IMR-90 (cell line): ENCODE data around the gene POLR3F. TPM values are rescaled to one million over a fixed set of nuclear protein-coding genes. Genes with fewer than 3 reads are reported as not detected.
A peak's percentile ranks its signal among the peaks of the same experiment; 100 is the strongest.

Source experiments
- ATAC-seq: fragments of 200-7000 bp; cut with Tn5 transposase; 2 replicates; pipeline ENCODE4 v1.9.1; 2020; ENCODE audit warnings: low read depth, mild to moderate bottlenecking, moderate library complexity
- BruUV-seq: library from RNA; stranded (reverse); fragments of 400-500 nt; replicated peaks from 2 replicates; lab custom pipeline; 2021; lab: Mats Ljungman, UMichigan
- CTCF ChIA-PET: fragments of 300-600 bp; formaldehyde crosslinking; extraction: SDS; loops from one replicate; lab custom pipeline; 2021; ENCODE audit warnings: antibody characterized with exemption; lab: Yijun Ruan, JAX
- POLR2A ChIA-PET: fragments of 300-600 bp; sonication (Branson Sonifier 250); formaldehyde crosslinking; loops from one replicate; lab custom pipeline; 2022; ENCODE audit warnings: antibody characterized with exemption; ENCODE audit not compliant: unreplicated experiment; lab: Charles Lee
- DNase-seq: peaks from one replicate; pipeline ENCODE4 v3.0.0; 2013
- H2AFZ ChIP-seq: replicated peaks from 2 replicates; pipeline ENCODE3; 2013; ENCODE audit warnings: low read length, mild to moderate bottlenecking; ENCODE audit not compliant: poor library complexity
- H2AK5ac ChIP-seq: 2 replicates; pipeline ENCODE4 v1.6.1; 2013; ENCODE audit warnings: low read depth, low read length, inconsistent platforms
- H2AK9ac ChIP-seq: replicated peaks from 2 replicates; pipeline ENCODE3; 2013; ENCODE audit warnings: mild to moderate bottlenecking, low read depth, low read length, moderate library complexity; ENCODE audit not compliant: poor library complexity
- H2BK120ac ChIP-seq: 2 replicates; pipeline ENCODE4 v1.6.1; 2013; ENCODE audit warnings: low read depth, low read length, inconsistent platforms
- H2BK15ac ChIP-seq: 3 replicates; pipeline ENCODE4 v1.6.1; 2013; ENCODE audit warnings: low read depth, low read length, inconsistent platforms
- H2BK20ac ChIP-seq: 2 replicates; pipeline ENCODE4 v1.6.1; 2013; ENCODE audit warnings: low read depth, mild to moderate bottlenecking, inconsistent platforms, low read length, moderate library complexity
- H2BK5ac ChIP-seq: 2 replicates; pipeline ENCODE4 v1.6.1; 2013; ENCODE audit warnings: mild to moderate bottlenecking, low read depth, low read length, inconsistent platforms; ENCODE audit not compliant: poor library complexity, severe bottlenecking
- H3K14ac ChIP-seq: replicated peaks from 2 replicates; pipeline ENCODE4 v1.6.1; 2013; ENCODE audit warnings: low read depth, low read length, inconsistent platforms
- H3K18ac ChIP-seq: 2 replicates; pipeline ENCODE4 v1.6.1; 2013; ENCODE audit warnings: low read depth, low read length, control low read depth
- H3K23ac ChIP-seq: 2 replicates; pipeline ENCODE4 v1.6.1; 2013; ENCODE audit warnings: low read depth, low read length, inconsistent platforms
- H3K27ac ChIP-seq: 2 replicates; pipeline ENCODE4 v1.5.1; 2013; ENCODE audit warnings: mild to moderate bottlenecking, control low read depth, low read length; ENCODE audit not compliant: insufficient read depth
- H3K27me3 ChIP-seq: 2 replicates; pipeline ENCODE4 v1.6.1; 2013; ENCODE audit warnings: low read length; ENCODE audit not compliant: control insufficient read depth, insufficient read depth
- H3K36me3 ChIP-seq: 2 replicates; pipeline ENCODE4 v1.6.1; 2013; ENCODE audit warnings: low read length, mixed read lengths; ENCODE audit not compliant: control insufficient read depth, insufficient read depth
- H3K4ac ChIP-seq: 2 replicates; pipeline ENCODE4 v1.6.1; 2013; ENCODE audit warnings: low read depth, low read length, inconsistent platforms
- H3K4me1 ChIP-seq: 2 replicates; pipeline ENCODE4 v1.6.1; 2013; ENCODE audit warnings: low read length, mixed read lengths; ENCODE audit not compliant: control insufficient read depth, insufficient read depth
- H3K4me2 ChIP-seq: 2 replicates; pipeline ENCODE4 v1.6.1; 2013; ENCODE audit warnings: low read depth, mild to moderate bottlenecking, control low read depth, low read length, moderate library complexity
- H3K4me3 ChIP-seq: 2 replicates; pipeline ENCODE4 v1.5.1; 2013; ENCODE audit warnings: low read depth, mild to moderate bottlenecking, control low read depth, low read length, moderate library complexity; ENCODE audit not compliant: insufficient read depth
- H3K56ac ChIP-seq: 2 replicates; pipeline ENCODE4 v1.6.1; 2013; ENCODE audit warnings: low read length, inconsistent platforms; ENCODE audit not compliant: insufficient read depth; ENCODE audit errors: extremely low read depth
- H3K79me1 ChIP-seq, 2 experiments: 2 replicates each; pipeline ENCODE4 v1.6.1; 2013; ENCODE audit warnings: low read length in 2 of 2, inconsistent platforms in 1 of 2, low read depth in 1 of 2
- H3K9ac ChIP-seq: 2 replicates; pipeline ENCODE4 v1.6.1; 2013; ENCODE audit warnings: low read depth, low read length, control low read depth
- H3K9me1 ChIP-seq: 2 replicates; pipeline ENCODE4 v1.6.1; 2013; ENCODE audit warnings: low read length, inconsistent platforms; ENCODE audit not compliant: insufficient read depth
- H3K9me3 ChIP-seq: 2 replicates; pipeline ENCODE4 v1.6.1; 2013; ENCODE audit warnings: low read length; ENCODE audit not compliant: control insufficient read depth, insufficient read depth
- H4K20me1 ChIP-seq: 2 replicates; pipeline ENCODE4 v1.6.1; 2013; ENCODE audit warnings: low read length, inconsistent platforms; ENCODE audit not compliant: insufficient read depth
- H4K5ac ChIP-seq: 2 replicates; pipeline ENCODE4 v1.6.1; 2013; ENCODE audit warnings: mild to moderate bottlenecking, low read depth, low read length, control low read depth
- H4K8ac ChIP-seq, 2 experiments: 2 replicates each; pipeline ENCODE4 v1.6.1; 2013; ENCODE audit warnings: low read depth in 2 of 2, low read length in 2 of 2, control low read depth in 1 of 2, inconsistent platforms in 1 of 2
- H4K91ac ChIP-seq: 2 replicates; pipeline ENCODE4 v1.6.1; 2013; ENCODE audit warnings: low read depth, low read length, inconsistent platforms; ENCODE audit not compliant: insufficient read depth
- BHLHE40 ChIP-seq: fragments of 150-350 bp; IDR thresholded peaks from 2 replicates; pipeline ENCODE4 v1.6.1; 2016; ENCODE audit warnings: mild to moderate bottlenecking, low read depth, low read length
- CEBPB ChIP-seq: IDR thresholded peaks from 2 replicates; pipeline ENCODE4 v1.6.1; 2012; ENCODE audit warnings: low read depth, low read length, improper control_type of control experiment
- ELK1 ChIP-seq: fragments of 150-350 bp; IDR thresholded peaks from 2 replicates; pipeline ENCODE4 v1.6.1; 2016; ENCODE audit warnings: low read depth, mild to moderate bottlenecking, low read length, moderate library complexity, borderline replicate concordance
- MAZ ChIP-seq: IDR thresholded peaks from 2 replicates; pipeline ENCODE4 v1.6.1; 2012; ENCODE audit warnings: low read depth, mild to moderate bottlenecking, low read length, improper control_type of control experiment, moderate library complexity, borderline replicate concordance
- WGBS, 2 experiments: methylation state at CpG; one replicate each; pipeline versions ENCODE4 v1.1.5 to v1.1.7; 2013; ENCODE audit warnings: missing lambda C conversion rate in 2 of 2; ENCODE audit not compliant: insufficient read length in 1 of 2; ENCODE audit errors: extremely low coverage in 2 of 2; 5-methylcytosine and 5-hydroxymethylcytosine counted together
- dilution Hi-C: fragments of 300-500 bp; cut with HindIII; formaldehyde crosslinking; loops from one replicate; pipeline ENCODE4 v1.14.3; 2018; ENCODE audit warnings: low sequenced_read_pairs; ENCODE audit not compliant: unreplicated experiment
- in situ Hi-C: fragments of 300-500 bp; cut with MboI; formaldehyde crosslinking; loops from 3 replicates; pipeline ENCODE4 v1.14.3; 2019; ENCODE audit warnings: low sequenced_read_pairs, inconsistent platforms, mixed read lengths
- intact Hi-C: fragments of 100-400 bp; cut with micrococcal nuclease; formaldehyde crosslinking; loops from 2 replicates; pipeline ENCODE4 v1.10.0; 2022
- polyA plus RNA-seq, 3 experiments: library from polyadenylated mRNA; depleted of rRNA; stranded (reverse); fragments of >200 nt; gene quantifications; 2 replicates each; pipeline ENCODE4 v1.2.3, GENCODE V29; 2012; ENCODE audit warnings: low replicate concordance in 1 of 3
- total RNA-seq: library from RNA; depleted of rRNA; stranded (reverse); fragments of >200 nt; gene quantifications from 2 replicates; pipeline ENCODE4 v1.2.3, GENCODE V29; 2012

POLR3F gene
- total and polyA plus RNA-seq, 2 of the 4 experiments (the other 2 are of a cell fraction) = 5.7 to 7.2 TPM

- TF ChIP-seq ELK1 (no peak), BHLHE40 (no peak)
Measured at GRCh38 chr20:18511571-18511970, 44.4 kb downstream of the POLR3F start (continued).

- Histone ChIP-seq H4K8ac (no peak overlapping the region), H4K20me1 (no peaks in the 10 kb centered on the region), H3K4me2 (no peak overlapping the region), H2BK20ac (no peak overlapping the region), H3K56ac (no peak overlapping the region), H2AK9ac (no peak overlapping the region), H3K23ac (no peak overlapping the region), H3K27me3 (no peaks in the 10 kb centered on the region), H3K14ac (no peak overlapping the region), H3K9me1 (peaks cover 3% of the 10 kb centered on the region; the same call in 1 of the 2 replicates), H3K18ac (no peak overlapping the region), H2BK15ac (no peak overlapping the region), H2AFZ (no peak overlapping the region), H3K4me3 (no peak overlapping the region), H4K5ac (no peak overlapping the region), H2AK5ac (no peak overlapping the region), H2BK120ac (no peak overlapping the region), H3K9me3 (no peaks in the 10 kb centered on the region), H3K4ac (no peak overlapping the region), H3K9ac (no peak overlapping the region), H3K79me1 (peaks cover 12 to 20% of the 10 kb centered on the region in 2 experiments), H3K36me3 (peaks cover 15% of the 10 kb centered on the region), H2BK5ac (no peak overlapping the region), H3K4me1 (0 out of 2 replicates have a peak, but pooled peaks cover 2% of the 10 kb centered on the region), H4K91ac (no peak overlapping the region), H3K27ac (no peak overlapping the region)
- no TSS peak for BruUV-seq
- peak; percentile 55; the same call in 1 of the 2 replicates for TF ChIP-seq CEBPB
- no peak for TF ChIP-seq MAZ
- intact Hi-C loops (loop anchor here (5.0 kb wide), 1 partner anchor 44 kb away; no protein-coding TSS in a partner anchor), in situ Hi-C loops (no loop called here), dilution Hi-C loops (no loop called here)
- no peak for ATAC-seq
- ChIA-PET POLR2A (no interaction called here), CTCF (interaction anchor here (0.6 kb wide), 1 partner anchor 39 kb away, joined by 6 read pairs; no protein-coding TSS in a partner anchor)
- 94% methylated on average over 3 of the region's 7 CpGs; no CpG with 5 or more reads in 1 of the 2 experiments for WGBS, 2 experiments
- no peak for DNase-seq
Measured at GRCh38 chr20:18513208-18513607, 46.0 kb downstream of the POLR3F start.
